ENCODE results near the gene SUCLG1.

DNA sequence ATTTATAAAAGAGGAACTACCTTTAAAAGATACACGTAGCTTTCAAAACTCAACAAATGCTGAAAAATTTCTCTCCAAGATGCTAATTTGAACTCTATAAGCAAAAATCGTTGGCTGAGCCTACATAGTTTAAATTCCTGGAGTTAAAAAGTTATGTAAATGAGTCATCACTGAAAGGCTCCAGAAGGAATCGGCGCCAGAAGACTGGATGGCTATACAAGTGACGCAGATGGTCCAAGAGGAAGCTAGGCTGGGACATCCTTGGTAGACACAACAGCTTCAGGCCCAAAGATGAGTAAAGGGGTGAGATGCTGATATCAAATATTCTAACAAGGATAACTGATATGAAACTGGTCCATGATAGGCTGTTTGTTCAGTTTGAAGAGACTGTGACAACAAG, 34.4 kb upstream of the SUCLG1 start:
- TF ChIP-seq, protein P1, sequence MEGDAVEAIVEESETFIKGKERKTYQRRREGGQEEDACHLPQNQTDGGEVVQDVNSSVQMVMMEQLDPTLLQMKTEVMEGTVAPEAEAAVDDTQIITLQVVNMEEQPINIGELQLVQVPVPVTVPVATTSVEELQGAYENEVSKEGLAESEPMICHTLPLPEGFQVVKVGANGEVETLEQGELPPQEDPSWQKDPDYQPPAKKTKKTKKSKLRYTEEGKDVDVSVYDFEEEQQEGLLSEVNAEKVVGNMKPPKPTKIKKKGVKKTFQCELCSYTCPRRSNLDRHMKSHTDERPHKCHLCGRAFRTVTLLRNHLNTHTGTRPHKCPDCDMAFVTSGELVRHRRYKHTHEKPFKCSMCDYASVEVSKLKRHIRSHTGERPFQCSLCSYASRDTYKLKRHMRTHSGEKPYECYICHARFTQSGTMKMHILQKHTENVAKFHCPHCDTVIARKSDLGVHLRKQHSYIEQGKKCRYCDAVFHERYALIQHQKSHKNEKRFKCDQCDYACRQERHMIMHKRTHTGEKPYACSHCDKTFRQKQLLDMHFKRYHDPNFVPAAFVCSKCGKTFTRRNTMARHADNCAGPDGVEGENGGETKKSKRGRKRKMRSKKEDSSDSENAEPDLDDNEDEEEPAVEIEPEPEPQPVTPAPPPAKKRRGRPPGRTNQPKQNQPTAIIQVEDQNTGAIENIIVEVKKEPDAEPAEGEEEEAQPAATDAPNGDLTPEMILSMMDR (conservative IDR thresholded peaks at IDR 0.05) = no peak
- TF ChIP-seq EZH2 (IDR thresholded peaks at IDR 0.05; ENCODE audit: low read depth) = no peak
